ENCODE results near the gene CTBP1.

GRCh38 chr4:1169171-1169671 is 79.7 kb downstream of the CTBP1 start:
- TF ChIP-seq POLR2A (IDR thresholded peaks at IDR 0.05; ENCODE audit: low read length) (no peak), GATA1 (IDR thresholded peaks at IDR 0.05; ENCODE audit: low read depth, low read length) (no peak)

Measured in erythroblast (primary cell).